ENCODE results near the gene ACBD6.

The ACBD6 gene

GRCh38 chr1:180494370-180494769, 8.0 kb downstream of the ACBD6 start:
- H3K36me3 ChIP-seq (ENCODE audit: control insufficient read depth, insufficient read depth, low read length), result no peaks in the 10 kb centered on the region
- H3K4me3 ChIP-seq (ENCODE audit: insufficient read depth, low read depth, low read length), result no peak overlapping the region
- no peaks in the 10 kb centered on the region for H3K9me3 ChIP-seq (ENCODE audit: control insufficient read depth, low read length)
- H3K27ac ChIP-seq (ENCODE audit: insufficient read depth, low read depth, low read length, poor library complexity, severe bottlenecking), result no peak overlapping the region
- WGBS, 2 experiments, result 94 to 96% methylated on average over 2 of the region's 2 CpGs
- H3K4me1 ChIP-seq (ENCODE audit: control insufficient read depth, insufficient read depth, low read length), result no peaks in the 10 kb centered on the region
- no peaks in the 10 kb centered on the region for H3K27me3 ChIP-seq (ENCODE audit: control insufficient read depth, insufficient read depth, low read length, poor library complexity, severe bottlenecking)

GRCh38 chr1:180489976-180490375, 12.4 kb downstream of the ACBD6 start:
- Histone ChIP-seq H3K9me3 (ENCODE audit: control insufficient read depth, low read length) (no peaks in the 10 kb centered on the region), H3K36me3 (ENCODE audit: control insufficient read depth, insufficient read depth, low read length) (no peaks in the 10 kb centered on the region), H3K27ac (ENCODE audit: insufficient read depth, low read depth, low read length, poor library complexity, severe bottlenecking) (no peak overlapping the region), H3K27me3 (ENCODE audit: control insufficient read depth, insufficient read depth, low read length, poor library complexity, severe bottlenecking) (no peaks in the 10 kb centered on the region), H3K4me1 (ENCODE audit: control insufficient read depth, insufficient read depth, low read length) (no peaks in the 10 kb centered on the region), H3K4me3 (ENCODE audit: insufficient read depth, low read depth, low read length) (no peak overlapping the region)

GRCh38 chr1:180489313-180489712, 13.1 kb downstream of the ACBD6 start:
- Histone ChIP-seq H3K9me3 (ENCODE audit: control insufficient read depth, low read length) (no peaks in the 10 kb centered on the region), H3K36me3 (ENCODE audit: control insufficient read depth, insufficient read depth, low read length) (no peaks in the 10 kb centered on the region)

GRCh38 chr1:180488661-180489060, 13.7 kb downstream of the ACBD6 start:
- no peak overlapping the region for H3K4me3 ChIP-seq (ENCODE audit: insufficient read depth, low read depth, low read length)
- H3K9me3 ChIP-seq (ENCODE audit: control insufficient read depth, low read length), result no peaks in the 10 kb centered on the region
- H3K27ac ChIP-seq (ENCODE audit: insufficient read depth, low read depth, low read length, poor library complexity, severe bottlenecking), result no peak overlapping the region
- no peaks in the 10 kb centered on the region for H3K27me3 ChIP-seq (ENCODE audit: control insufficient read depth, insufficient read depth, low read length, poor library complexity, severe bottlenecking)
- no peaks in the 10 kb centered on the region for H3K4me1 ChIP-seq (ENCODE audit: control insufficient read depth, insufficient read depth, low read length)
- WGBS, 2 experiments, result 89 to 93% methylated on average over 2 of the region's 2 CpGs
- H3K36me3 ChIP-seq (ENCODE audit: control insufficient read depth, insufficient read depth, low read length), result no peaks in the 10 kb centered on the region

More at GRCh38 chr1:180489313-180489712, 13.1 kb downstream of the ACBD6 start:
- 91 to 94% methylated on average over 2 of the region's 2 CpGs for WGBS, 2 experiments
- Histone ChIP-seq H3K27ac (ENCODE audit: insufficient read depth, low read depth, low read length, poor library complexity, severe bottlenecking) (no peak overlapping the region), H3K4me1 (ENCODE audit: control insufficient read depth, insufficient read depth, low read length) (no peaks in the 10 kb centered on the region), H3K27me3 (ENCODE audit: control insufficient read depth, insufficient read depth, low read length, poor library complexity, severe bottlenecking) (no peaks in the 10 kb centered on the region), H3K4me3 (ENCODE audit: insufficient read depth, low read depth, low read length) (no peak overlapping the region)

GRCh38 chr1:180486092-180486491, 16.3 kb downstream of the ACBD6 start:
- no peak overlapping the region for H3K27ac ChIP-seq (ENCODE audit: insufficient read depth, low read depth, low read length, poor library complexity, severe bottlenecking)
- H3K4me1 ChIP-seq (ENCODE audit: control insufficient read depth, insufficient read depth, low read length), result no peaks in the 10 kb centered on the region
- H3K9me3 ChIP-seq (ENCODE audit: control insufficient read depth, low read length), result no peaks in the 10 kb centered on the region
- H3K4me3 ChIP-seq (ENCODE audit: insufficient read depth, low read depth, low read length), result no peak overlapping the region
- 65 to 74% methylated on average over 1 of the region's 1 CpG for WGBS, 2 experiments
- no peaks in the 10 kb centered on the region for H3K36me3 ChIP-seq (ENCODE audit: control insufficient read depth, insufficient read depth, low read length)
- no peaks in the 10 kb centered on the region for H3K27me3 ChIP-seq (ENCODE audit: control insufficient read depth, insufficient read depth, low read length, poor library complexity, severe bottlenecking)

- H3K27ac ChIP-seq (ENCODE audit: insufficient read depth, low read depth, low read length, poor library complexity, severe bottlenecking), result no peak overlapping the region
- H3K4me3 ChIP-seq (ENCODE audit: insufficient read depth, low read depth, low read length), result no peak overlapping the region
- H3K4me1 ChIP-seq (ENCODE audit: control insufficient read depth, insufficient read depth, low read length), result no peaks in the 10 kb centered on the region
- peaks cover under 1% of the 10 kb centered on the region for H3K36me3 ChIP-seq (ENCODE audit: control insufficient read depth, insufficient read depth, low read length)
- no peaks in the 10 kb centered on the region for H3K27me3 ChIP-seq (ENCODE audit: control insufficient read depth, insufficient read depth, low read length, poor library complexity, severe bottlenecking)
- WGBS, 2 experiments, result 86 to 94% methylated on average over 6 of the region's 8 CpGs
- no peaks in the 10 kb centered on the region for H3K9me3 ChIP-seq (ENCODE audit: control insufficient read depth, low read length)
Measured at GRCh38 chr1:180484490-180484889, 17.9 kb downstream of the ACBD6 start.

GRCh38 chr1:180482425-180483275, 19.7 kb downstream of the ACBD6 start:
- H3K36me3 ChIP-seq (ENCODE audit: control insufficient read depth, insufficient read depth, low read length), result peaks cover 6% of the 10 kb centered on the region

GRCh38 chr1:180470031-180470430, 32.3 kb downstream of the ACBD6 start:
- Histone ChIP-seq H3K4me3 (ENCODE audit: insufficient read depth, low read depth, low read length) (no peak overlapping the region), H3K36me3 (ENCODE audit: control insufficient read depth, insufficient read depth, low read length) (no peaks in the 10 kb centered on the region)
- WGBS, 2 experiments, result 92 to 96% methylated on average over 1 of the region's 1 CpG

More at GRCh38 chr1:180482425-180483275, 19.7 kb downstream of the ACBD6 start:
- no peaks in the 10 kb centered on the region for H3K9me3 ChIP-seq (ENCODE audit: control insufficient read depth, low read length)
- no peaks in the 10 kb centered on the region for H3K27me3 ChIP-seq (ENCODE audit: control insufficient read depth, insufficient read depth, low read length, poor library complexity, severe bottlenecking)
- no peak overlapping the region for H3K27ac ChIP-seq (ENCODE audit: insufficient read depth, low read depth, low read length, poor library complexity, severe bottlenecking)
- WGBS, 2 experiments, result 36 to 38% methylated on average over 8 of the region's 10 CpGs
- H3K4me1 ChIP-seq (ENCODE audit: control insufficient read depth, insufficient read depth, low read length), result no peaks in the 10 kb centered on the region
- no peak overlapping the region for H3K4me3 ChIP-seq (ENCODE audit: insufficient read depth, low read depth, low read length)

GRCh38 chr1:180468311-180468710, 34.1 kb downstream of the ACBD6 start:
- no peaks in the 10 kb centered on the region for H3K9me3 ChIP-seq (ENCODE audit: control insufficient read depth, low read length)
- H3K27me3 ChIP-seq (ENCODE audit: control insufficient read depth, insufficient read depth, low read length, poor library complexity, severe bottlenecking), result no peaks in the 10 kb centered on the region
- 97 to 99% methylated on average over 5 of the region's 5 CpGs for WGBS, 2 experiments
- peak overlapping the region; percentile 8 for H3K27ac ChIP-seq (ENCODE audit: insufficient read depth, low read depth, low read length, poor library complexity, severe bottlenecking)
- H3K4me3 ChIP-seq (ENCODE audit: insufficient read depth, low read depth, low read length), result no peak overlapping the region
- H3K4me1 ChIP-seq (ENCODE audit: control insufficient read depth, insufficient read depth, low read length), result no peaks in the 10 kb centered on the region
- no peaks in the 10 kb centered on the region for H3K36me3 ChIP-seq (ENCODE audit: control insufficient read depth, insufficient read depth, low read length)

More at GRCh38 chr1:180470031-180470430, 32.3 kb downstream of the ACBD6 start:
- Histone ChIP-seq H3K4me1 (ENCODE audit: control insufficient read depth, insufficient read depth, low read length) (no peaks in the 10 kb centered on the region), H3K27me3 (ENCODE audit: control insufficient read depth, insufficient read depth, low read length, poor library complexity, severe bottlenecking) (no peaks in the 10 kb centered on the region), H3K27ac (ENCODE audit: insufficient read depth, low read depth, low read length, poor library complexity, severe bottlenecking) (no peak overlapping the region), H3K9me3 (ENCODE audit: control insufficient read depth, low read length) (no peaks in the 10 kb centered on the region)

- no peaks in the 10 kb centered on the region for H3K4me1 ChIP-seq (ENCODE audit: control insufficient read depth, insufficient read depth, low read length)
- no peak overlapping the region for H3K27ac ChIP-seq (ENCODE audit: insufficient read depth, low read depth, low read length, poor library complexity, severe bottlenecking)
- H3K36me3 ChIP-seq (ENCODE audit: control insufficient read depth, insufficient read depth, low read length), result no peaks in the 10 kb centered on the region
- no peaks in the 10 kb centered on the region for H3K9me3 ChIP-seq (ENCODE audit: control insufficient read depth, low read length)
- 95 to 97% methylated on average over 3 of the region's 3 CpGs for WGBS, 2 experiments
- no peaks in the 10 kb centered on the region for H3K27me3 ChIP-seq (ENCODE audit: control insufficient read depth, insufficient read depth, low read length, poor library complexity, severe bottlenecking)
- no peak overlapping the region for H3K4me3 ChIP-seq (ENCODE audit: insufficient read depth, low read depth, low read length)
Measured at GRCh38 chr1:180462102-180462501, 40.3 kb downstream of the ACBD6 start.

Data from ectodermal cell (in vitro differentiated cells).